Immature natural killer cell (primary cell): Measurements from ENCODE around the gene LRRIQ1. TPM values are rescaled to one million over a fixed set of nuclear protein-coding genes. Genes with fewer than 3 reads are reported as not detected.

Experiments used
- DNase-seq, 3 donors: peaks; one replicate each; pipeline ENCODE4 v3.0.0; 2022; ENCODE audit warnings: mixed read lengths in 1 of 3
- H3K27ac Mint-ChIP-seq, 6 donors: one replicate each; pipeline ENCODE4 v1.8.0; 2020; ENCODE audit warnings: mixed read lengths in 6 of 6, mild to moderate bottlenecking in 5 of 6, inconsistent platforms in 4 of 6, moderate library complexity in 3 of 6
- H3K27me3 Mint-ChIP-seq, 3 donors: one replicate each; pipeline ENCODE4 v1.8.0; 2020 to 2021; ENCODE audit warnings: low read depth in 3 of 3, mild to moderate bottlenecking in 3 of 3, mixed read lengths in 3 of 3, moderate library complexity in 3 of 3, inconsistent platforms in 1 of 3
- H3K36me3 Mint-ChIP-seq, 3 donors: one replicate each; pipeline ENCODE4 v1.8.0; 2020; ENCODE audit warnings: mixed read lengths in 3 of 3, inconsistent platforms in 2 of 3, mild to moderate bottlenecking in 2 of 3
- H3K4me1 Mint-ChIP-seq, 2 donors: one replicate each; pipeline ENCODE4 v1.8.0; 2020; ENCODE audit warnings: inconsistent platforms in 2 of 2, mild to moderate bottlenecking in 2 of 2, mixed read lengths in 2 of 2, moderate library complexity in 1 of 2
- H3K4me3 Mint-ChIP-seq, 5 donors: one replicate each; pipeline ENCODE4 v1.8.0; 2020; ENCODE audit warnings: mild to moderate bottlenecking in 5 of 5, mixed read lengths in 5 of 5, inconsistent platforms in 3 of 5, moderate library complexity in 3 of 5
- H3K9me3 Mint-ChIP-seq, 6 donors: one replicate each; pipeline ENCODE4 v1.8.0; 2020; ENCODE audit warnings: mild to moderate bottlenecking in 6 of 6, mixed read lengths in 6 of 6, inconsistent platforms in 4 of 6, moderate library complexity in 3 of 6
- polyA plus RNA-seq, 3 donors: library from polyadenylated mRNA; unstranded; fragments of 300-500 nt; fragmentation: Illumina TruSeq; gene quantifications; one replicate each; pipeline ENCODE4 v1.2.3, GENCODE V29; 2021

LRRIQ1 gene
- polyA plus RNA-seq, 3 donors from 2014 or later, result not detected

GRCh38 chr12:85085066-85085465 is 48.9 kb downstream of the LRRIQ1 start:
- Mint-ChIP-seq H3K9me3 (peaks cover 0 to 24% (median 8%) of the 10 kb centered on the region in 6 donors), H3K27me3 (no peaks in the 10 kb centered on the region), H3K4me3 (no peak overlapping the region), H3K4me1 (no peaks in the 10 kb centered on the region), H3K36me3 (no peaks in the 10 kb centered on the region), H3K27ac (no peak overlapping the region)
- DNase-seq, result no peak

- no peak overlapping the region for H3K4me3 Mint-ChIP-seq
- H3K4me1 Mint-ChIP-seq, result no peaks in the 10 kb centered on the region
- DNase-seq, result no peak
- no peaks in the 10 kb centered on the region for H3K27me3 Mint-ChIP-seq
- H3K27ac Mint-ChIP-seq, result no peak overlapping the region
- peaks cover 2 to 36% (median 12%) of the 10 kb centered on the region in 6 donors for H3K9me3 Mint-ChIP-seq
- no peaks in the 10 kb centered on the region for H3K36me3 Mint-ChIP-seq
Measured at GRCh38 chr12:85089792-85090191, 53.6 kb downstream of the LRRIQ1 start.

DNA sequence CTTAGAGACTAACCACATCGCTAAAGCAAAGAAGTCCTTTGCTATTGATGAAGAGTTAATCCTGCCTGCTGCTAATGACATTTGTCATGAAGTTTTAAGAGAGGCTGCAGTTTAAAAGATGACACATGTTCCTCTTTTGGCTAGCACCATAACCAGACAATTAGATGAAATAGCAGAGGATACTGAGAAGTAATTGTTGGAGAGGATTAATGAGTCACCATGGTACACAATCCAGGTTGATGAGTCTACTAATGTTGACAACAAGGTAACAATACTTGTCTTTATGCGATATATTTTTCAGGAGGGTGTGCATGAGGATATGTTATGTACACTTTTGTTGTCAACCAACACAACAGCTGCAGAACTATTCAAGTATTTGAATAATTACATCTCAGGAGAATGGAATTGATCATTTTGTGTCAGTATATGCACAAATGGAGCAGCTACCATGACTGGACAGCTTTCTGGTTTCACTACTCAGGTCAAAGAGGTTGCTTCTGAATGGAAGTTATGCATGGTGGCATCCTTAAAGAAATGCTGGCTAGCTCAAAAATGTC is 56.7 kb downstream of the LRRIQ1 start:
- no peaks in the 10 kb centered on the region for H3K36me3 Mint-ChIP-seq
- H3K9me3 Mint-ChIP-seq, result peaks cover 0 to 29% (median 13%) of the 10 kb centered on the region in 6 donors
- H3K27ac Mint-ChIP-seq, result no peak overlapping the region
- DNase-seq, result no peak
- H3K27me3 Mint-ChIP-seq, result no peaks in the 10 kb centered on the region
- no peaks in the 10 kb centered on the region for H3K4me1 Mint-ChIP-seq
- H3K4me3 Mint-ChIP-seq, result no peak overlapping the region

- no peak for DNase-seq
- Mint-ChIP-seq H3K27ac (no peak overlapping the region), H3K9me3 (peaks cover 0 to 22% (median 9%) of the 10 kb centered on the region in 6 donors), H3K4me3 (no peak overlapping the region), H3K4me1 (no peaks in the 10 kb centered on the region), H3K27me3 (no peaks in the 10 kb centered on the region), H3K36me3 (peaks cover 0 to 3% (median 0%) of the 10 kb centered on the region in 3 donors)
Measured at GRCh38 chr12:85095501-85095900, 59.4 kb downstream of the LRRIQ1 start.

DNA sequence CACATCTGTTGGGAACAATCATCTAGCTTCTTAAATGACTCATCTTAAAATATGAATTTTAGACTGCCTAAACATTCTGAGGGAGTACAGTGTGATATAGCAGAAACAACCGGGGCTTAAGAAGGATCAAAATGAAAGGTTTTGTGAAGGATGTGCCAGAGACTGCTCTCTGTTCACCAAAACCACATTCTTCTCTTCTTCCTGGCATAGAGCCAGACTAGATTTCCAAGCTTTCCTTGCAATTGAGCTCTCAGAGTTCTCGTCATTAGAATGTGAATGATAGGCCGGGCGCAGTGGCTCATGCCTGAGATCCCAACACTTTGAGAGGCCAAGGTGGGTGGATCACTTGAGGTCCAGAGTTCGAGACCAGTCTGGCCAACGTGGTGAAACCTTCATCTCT is 94.5 kb downstream of the LRRIQ1 start:
- DNase-seq, result no peak
- Mint-ChIP-seq H3K4me3 (no peak overlapping the region), H3K36me3 (no peaks in the 10 kb centered on the region), H3K27ac (no peak overlapping the region), H3K9me3 (peaks cover 0 to 26% (median 7%) of the 10 kb centered on the region in 6 donors), H3K4me1 (no peaks in the 10 kb centered on the region), H3K27me3 (no peaks in the 10 kb centered on the region)

- no peaks in the 10 kb centered on the region for H3K4me1 Mint-ChIP-seq
- peaks cover 0 to 32% (median 5%) of the 10 kb centered on the region in 6 donors for H3K9me3 Mint-ChIP-seq
- peaks cover 0 to 3% (median 0%) of the 10 kb centered on the region in 3 donors for H3K27me3 Mint-ChIP-seq
- H3K36me3 Mint-ChIP-seq, result no peaks in the 10 kb centered on the region
- H3K27ac Mint-ChIP-seq, result no peak overlapping the region
- DNase-seq, result no peak
- no peak overlapping the region for H3K4me3 Mint-ChIP-seq
Measured at GRCh38 chr12:85138833-85139232, 102.7 kb downstream of the LRRIQ1 start.

GRCh38 chr12:85147331-85147730 is 111.2 kb downstream of the LRRIQ1 start:
- Mint-ChIP-seq H3K9me3 (peaks cover 2 to 27% (median 6%) of the 10 kb centered on the region in 6 donors), H3K27ac (no peak overlapping the region), H3K4me1 (no peaks in the 10 kb centered on the region), H3K4me3 (no peak overlapping the region), H3K36me3 (no peaks in the 10 kb centered on the region), H3K27me3 (peaks cover 0 to 3% (median 0%) of the 10 kb centered on the region in 3 donors)
- no peak for DNase-seq

GRCh38 chr12:85152311-85152729 is 116.2 kb downstream of the LRRIQ1 start:
- peaks cover 0 to 3% (median 0%) of the 10 kb centered on the region in 3 donors for H3K27me3 Mint-ChIP-seq
- H3K4me3 Mint-ChIP-seq, result no peak overlapping the region
- H3K27ac Mint-ChIP-seq, result no peak overlapping the region
- H3K36me3 Mint-ChIP-seq, result no peaks in the 10 kb centered on the region
- H3K4me1 Mint-ChIP-seq, result no peaks in the 10 kb centered on the region
- DNase-seq, result no peak
- H3K9me3 Mint-ChIP-seq, result peaks cover 0 to 6% (median 1%) of the 10 kb centered on the region in 6 donors

GRCh38 chr12:85155791-85156190 is 119.6 kb downstream of the LRRIQ1 start:
- Mint-ChIP-seq H3K27ac (no peak overlapping the region), H3K27me3 (peaks cover 0 to 2% (median 0%) of the 10 kb centered on the region in 3 donors), H3K36me3 (no peaks in the 10 kb centered on the region), H3K4me1 (no peaks in the 10 kb centered on the region), H3K9me3 (peaks cover 0 to 2% (median 0%) of the 10 kb centered on the region in 6 donors), H3K4me3 (no peak overlapping the region)
- no peak for DNase-seq

DNA sequence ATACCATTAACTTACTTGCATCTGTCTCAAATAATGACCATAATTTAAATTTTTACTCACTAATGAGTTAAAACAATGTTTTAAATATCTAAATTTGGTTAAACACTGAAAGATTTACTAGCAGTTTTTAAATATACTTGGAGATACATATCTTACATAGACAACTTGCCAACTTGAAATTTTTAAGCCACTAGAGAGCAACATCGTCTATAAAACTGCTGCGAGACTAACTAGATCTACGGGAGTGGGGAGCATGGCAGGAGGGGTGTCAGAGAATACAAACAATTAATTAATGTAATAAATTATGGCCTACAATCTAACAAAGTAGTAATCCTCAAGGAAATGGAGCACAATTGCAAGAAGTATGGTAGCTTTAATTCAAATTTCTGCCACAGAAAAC is 120.4 kb downstream of the LRRIQ1 start:
- Mint-ChIP-seq H3K4me1 (no peaks in the 10 kb centered on the region), H3K27ac (no peak overlapping the region), H3K4me3 (no peak overlapping the region), H3K9me3 (peaks cover 0 to 2% (median 0%) of the 10 kb centered on the region in 6 donors), H3K36me3 (no peaks in the 10 kb centered on the region), H3K27me3 (peaks cover 0 to 2% (median 0%) of the 10 kb centered on the region in 3 donors)
- no peak for DNase-seq

GRCh38 chr12:85157035-85157603 is 121.0 kb downstream of the LRRIQ1 start:
- Mint-ChIP-seq H3K4me3 (no peak overlapping the region), H3K27me3 (peaks cover 0 to 2% (median 0%) of the 10 kb centered on the region in 3 donors), H3K4me1 (no peaks in the 10 kb centered on the region), H3K36me3 (no peaks in the 10 kb centered on the region), H3K9me3 (peaks cover 0 to 2% (median 0%) of the 10 kb centered on the region in 6 donors), H3K27ac (no peak overlapping the region)
- no peak for DNase-seq

GRCh38 chr12:85163752-85164321 is 127.7 kb downstream of the LRRIQ1 start:
- peaks cover 0 to 3% (median 0%) of the 10 kb centered on the region in 6 donors for H3K9me3 Mint-ChIP-seq
- peaks cover 0 to 2% (median 0%) of the 10 kb centered on the region in 3 donors for H3K27me3 Mint-ChIP-seq
- no peak overlapping the region for H3K27ac Mint-ChIP-seq
- no peaks in the 10 kb centered on the region for H3K36me3 Mint-ChIP-seq
- no peak overlapping the region for H3K4me3 Mint-ChIP-seq
- no peaks in the 10 kb centered on the region for H3K4me1 Mint-ChIP-seq
- DNase-seq, result no peak

DNA sequence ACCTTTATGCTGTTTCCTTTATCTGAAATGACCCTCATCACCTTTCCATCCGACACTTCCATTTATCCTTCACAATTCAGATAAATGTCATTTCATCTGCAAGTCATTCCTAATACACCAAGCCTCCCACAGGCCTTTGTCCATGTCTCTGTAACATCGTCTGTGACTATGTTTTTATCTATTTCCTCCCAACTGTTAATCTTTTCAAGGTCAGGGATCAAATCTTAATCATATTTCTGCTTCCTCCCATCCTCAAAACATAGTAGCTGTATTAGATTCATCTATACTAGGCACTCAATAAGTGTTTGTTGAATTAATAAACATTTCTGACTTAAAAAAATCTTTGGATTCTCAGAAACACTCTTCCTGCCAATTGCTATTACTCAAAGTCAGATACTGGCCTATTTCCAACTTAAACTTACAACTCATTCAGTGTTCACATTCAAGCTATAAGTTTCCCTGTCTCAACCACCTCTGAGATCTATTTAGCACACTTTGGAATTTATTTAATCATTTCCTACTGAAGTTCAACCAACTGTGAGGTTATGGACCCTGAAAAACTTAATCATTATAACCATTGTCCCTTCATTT is 143.6 kb downstream of the LRRIQ1 start:
- H3K9me3 Mint-ChIP-seq, result peaks cover 0 to 6% (median 2%) of the 10 kb centered on the region in 6 donors
- no peak overlapping the region for H3K27ac Mint-ChIP-seq

GRCh38 chr12:85182699-85183098 is 146.5 kb downstream of the LRRIQ1 start:
- H3K4me1 Mint-ChIP-seq, result no peaks in the 10 kb centered on the region
- peaks cover 0 to 2% (median 0%) of the 10 kb centered on the region in 6 donors for H3K9me3 Mint-ChIP-seq
- no peaks in the 10 kb centered on the region for H3K36me3 Mint-ChIP-seq

More for the DNA sequence above, 143.6 kb downstream of the LRRIQ1 start:
- DNase-seq, result no peak
- no peak overlapping the region for H3K4me3 Mint-ChIP-seq
- H3K36me3 Mint-ChIP-seq, result no peaks in the 10 kb centered on the region
- no peaks in the 10 kb centered on the region for H3K27me3 Mint-ChIP-seq
- no peaks in the 10 kb centered on the region for H3K4me1 Mint-ChIP-seq

More at GRCh38 chr12:85182699-85183098, 146.5 kb downstream of the LRRIQ1 start:
- Mint-ChIP-seq H3K27ac (no peak overlapping the region), H3K4me3 (no peak overlapping the region), H3K27me3 (no peaks in the 10 kb centered on the region)
- DNase-seq, result no peak
